ENCODE measurements around the gene MYH11.
"Not testable (repeated sequence)": the region's sequence is repeated elsewhere in the genome, so short reads cannot be mapped to it uniquely, and the experiment has no call there.

MYH11 gene

GRCh38 chr16:15822957-15823356 is 33.9 kb downstream of the MYH11 start:
- DNase-seq (ENCODE audit: low read depth), result no peak
- Histone ChIP-seq H3K27me3 (replicated peaks; ENCODE audit: control insufficient read depth, insufficient read depth, low read length) (peaks cover 47% of the 10 kb centered on the region), H3K4me3 (ENCODE audit: low read length) (no peak overlapping the region), H3K9ac (ENCODE audit: low read length) (no peak overlapping the region), H3K36me3 (ENCODE audit: control insufficient read depth, insufficient read depth, low read length, severe bottlenecking) (no peaks in the 10 kb centered on the region), H3K4me1 (ENCODE audit: control insufficient read depth, insufficient read depth, low read length) (no peaks in the 10 kb centered on the region), H3K9me3 (ENCODE audit: control insufficient read depth, low read length) (peaks cover 4% of the 10 kb centered on the region)

DNA sequence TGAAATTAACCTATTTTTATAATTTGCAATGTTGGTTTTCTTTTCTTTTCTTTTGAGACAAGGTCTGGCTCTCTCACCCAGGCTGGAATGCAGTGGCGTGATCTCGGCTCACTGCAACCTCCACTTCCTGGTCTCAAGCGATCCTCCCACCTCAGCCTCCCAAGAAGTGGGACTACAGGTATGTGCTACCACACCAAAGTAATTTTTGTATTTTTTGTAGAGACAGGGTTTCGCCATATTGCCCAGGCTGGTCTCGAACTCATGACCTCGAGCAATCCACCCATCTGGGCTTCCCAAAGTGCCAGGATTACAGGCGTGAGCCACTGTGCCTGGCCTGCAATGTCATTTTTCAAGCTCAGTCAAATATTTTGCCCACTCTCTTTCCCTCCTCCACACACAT is 36.0 kb downstream of the MYH11 start:
- Histone ChIP-seq H3K9me3 (ENCODE audit: control insufficient read depth, low read length) (peaks cover 24% of the 10 kb centered on the region), H3K4me1 (ENCODE audit: control insufficient read depth, insufficient read depth, low read length) (no peaks in the 10 kb centered on the region), H3K36me3 (ENCODE audit: control insufficient read depth, insufficient read depth, low read length, severe bottlenecking) (no peaks in the 10 kb centered on the region), H3K9ac (ENCODE audit: low read length) (no peak overlapping the region), H3K4me3 (ENCODE audit: low read length) (no peak overlapping the region), H3K27me3 (replicated peaks; ENCODE audit: control insufficient read depth, insufficient read depth, low read length) (peaks cover 46% of the 10 kb centered on the region)
- DNase-seq (ENCODE audit: low read depth), result no peak

- H3K27me3 ChIP-seq (replicated peaks; ENCODE audit: control insufficient read depth, insufficient read depth, low read length), result peaks cover 38% of the 10 kb centered on the region
- DNase-seq (ENCODE audit: low read depth), result no peak
Measured at GRCh38 chr16:15819046-15819445, 37.8 kb downstream of the MYH11 start.

DNA sequence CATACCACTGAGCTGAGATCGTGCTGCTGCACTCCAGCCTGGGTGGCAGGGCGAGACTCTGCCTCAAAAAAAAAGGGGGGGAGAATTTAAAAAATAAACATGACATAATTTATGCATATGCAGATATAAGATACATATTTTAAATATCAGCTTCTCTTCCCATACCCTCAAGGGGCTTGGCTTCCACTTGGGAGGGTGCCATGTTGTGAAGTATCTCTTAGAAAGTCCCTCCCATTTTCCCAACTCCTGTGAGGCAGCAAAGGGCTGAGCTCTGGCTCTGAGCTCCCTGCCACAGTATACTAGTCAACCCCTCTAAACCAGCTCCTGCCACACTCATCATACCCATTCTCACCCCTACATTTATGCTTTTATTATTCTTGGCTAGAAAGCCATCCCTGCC is 39.4 kb downstream of the MYH11 start:
- peaks cover 34% of the 10 kb centered on the region for H3K9me3 ChIP-seq (ENCODE audit: control insufficient read depth, low read length)
- DNase-seq (ENCODE audit: low read depth), result no peak
- H3K9ac ChIP-seq (ENCODE audit: low read length), result no peak overlapping the region
- no peak overlapping the region for H3K4me3 ChIP-seq (ENCODE audit: low read length)
- H3K4me1 ChIP-seq (ENCODE audit: control insufficient read depth, insufficient read depth, low read length), result no peaks in the 10 kb centered on the region
- no peaks in the 10 kb centered on the region for H3K36me3 ChIP-seq (ENCODE audit: control insufficient read depth, insufficient read depth, low read length, severe bottlenecking)
- peaks cover 24% of the 10 kb centered on the region for H3K27me3 ChIP-seq (replicated peaks; ENCODE audit: control insufficient read depth, insufficient read depth, low read length)

More at GRCh38 chr16:15819046-15819445, 37.8 kb downstream of the MYH11 start:
- no peak overlapping the region for H3K4me3 ChIP-seq (ENCODE audit: low read length)
- H3K36me3 ChIP-seq (ENCODE audit: control insufficient read depth, insufficient read depth, low read length, severe bottlenecking), result no peaks in the 10 kb centered on the region
- H3K9ac ChIP-seq (ENCODE audit: low read length), result no peak overlapping the region
- H3K9me3 ChIP-seq (ENCODE audit: control insufficient read depth, low read length), result peaks cover 34% of the 10 kb centered on the region
- no peaks in the 10 kb centered on the region for H3K4me1 ChIP-seq (ENCODE audit: control insufficient read depth, insufficient read depth, low read length)

GRCh38 chr16:15816228-15816627 is 40.6 kb downstream of the MYH11 start:
- peaks cover 34% of the 10 kb centered on the region for H3K9me3 ChIP-seq (ENCODE audit: control insufficient read depth, low read length)
- H3K4me3 ChIP-seq (ENCODE audit: low read length), result no peak overlapping the region
- no peak for DNase-seq (ENCODE audit: low read depth)
- H3K27me3 ChIP-seq (replicated peaks; ENCODE audit: control insufficient read depth, insufficient read depth, low read length), result peaks cover 24% of the 10 kb centered on the region
- peaks cover 8% of the 10 kb centered on the region for H3K4me1 ChIP-seq (ENCODE audit: control insufficient read depth, insufficient read depth, low read length)
- H3K36me3 ChIP-seq (ENCODE audit: control insufficient read depth, insufficient read depth, low read length, severe bottlenecking), result no peaks in the 10 kb centered on the region
- no peak overlapping the region for H3K9ac ChIP-seq (ENCODE audit: low read length)

GRCh38 chr16:15812401-15812750 is 44.5 kb downstream of the MYH11 start:
- Histone ChIP-seq H3K27me3 (replicated peaks; ENCODE audit: control insufficient read depth, insufficient read depth, low read length) (peaks cover 20% of the 10 kb centered on the region), H3K4me1 (ENCODE audit: control insufficient read depth, insufficient read depth, low read length) (peaks cover 13% of the 10 kb centered on the region), H3K9me3 (ENCODE audit: control insufficient read depth, low read length) (peaks cover 24% of the 10 kb centered on the region)
- H3K4me3 ChIP-seq (ENCODE audit: low read length); DNase-seq (ENCODE audit: low read depth); H3K9ac ChIP-seq (ENCODE audit: low read length); H3K36me3 ChIP-seq (ENCODE audit: control insufficient read depth, insufficient read depth, low read length, severe bottlenecking): not testable (repeated sequence)

DNA sequence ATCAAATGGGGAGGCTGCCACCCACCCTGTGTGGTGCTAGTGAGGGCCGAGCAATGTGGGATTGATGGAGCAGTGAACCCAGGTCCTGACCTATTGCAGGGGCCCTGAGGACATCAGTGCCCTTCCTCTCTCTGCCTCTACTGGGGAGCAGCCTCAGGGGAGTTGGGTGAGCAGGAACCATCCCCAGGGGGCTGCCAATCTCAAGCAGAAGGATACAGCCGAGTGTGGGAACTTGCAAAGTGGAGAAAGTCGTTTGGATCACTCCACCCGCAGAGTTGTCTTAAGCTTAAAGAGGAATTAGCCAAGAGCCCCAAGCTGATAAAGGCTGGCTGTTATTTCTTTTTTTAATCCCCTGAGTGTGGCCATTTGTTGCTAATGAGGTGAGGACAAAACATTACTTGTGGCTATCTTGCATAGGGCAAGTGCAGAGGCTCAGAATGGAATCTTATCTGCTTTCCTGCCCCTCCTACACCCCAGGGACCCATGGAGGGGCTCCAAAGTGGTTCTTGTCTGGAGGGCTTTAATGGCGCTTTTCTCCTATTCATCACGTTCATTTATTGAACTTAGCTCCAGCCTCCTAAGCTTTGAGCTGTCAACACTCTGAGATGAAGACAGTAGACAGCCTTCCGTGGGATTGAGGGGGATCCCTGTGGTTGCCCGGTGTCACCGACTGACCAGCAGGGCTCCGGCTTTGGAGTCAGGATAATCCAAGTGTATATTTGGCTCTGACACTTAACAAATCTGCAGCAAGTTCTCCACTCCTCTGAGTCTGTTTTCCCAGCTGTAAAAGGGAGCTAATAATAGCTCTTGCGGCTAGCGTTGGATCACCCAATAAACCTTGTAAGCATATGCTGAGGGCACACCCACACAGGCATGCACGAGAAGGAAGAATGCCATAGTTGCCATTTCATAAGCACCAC is 45.1 kb downstream of the MYH11 start:
- Histone ChIP-seq H3K9me3 (ENCODE audit: control insufficient read depth, low read length) (peaks cover 20% of the 10 kb centered on the region), H3K4me1 (ENCODE audit: control insufficient read depth, insufficient read depth, low read length) (peaks cover 13% of the 10 kb centered on the region), H3K4me3 (ENCODE audit: low read length) (no peak overlapping the region), H3K36me3 (ENCODE audit: control insufficient read depth, insufficient read depth, low read length, severe bottlenecking) (no peaks in the 10 kb centered on the region), H3K27me3 (replicated peaks; ENCODE audit: control insufficient read depth, insufficient read depth, low read length) (peaks cover 21% of the 10 kb centered on the region), H3K9ac (ENCODE audit: low read length) (no peak overlapping the region)
- DNase-seq (ENCODE audit: low read depth), result peak; percentile 52

GRCh38 chr16:15810949-15811348 is 45.9 kb downstream of the MYH11 start:
- no peak overlapping the region for H3K4me3 ChIP-seq (ENCODE audit: low read length)

GRCh38 chr16:15810411-15810810 is 46.4 kb downstream of the MYH11 start:
- H3K4me1 ChIP-seq (ENCODE audit: control insufficient read depth, insufficient read depth, low read length), result peaks cover 13% of the 10 kb centered on the region
- peaks cover 7% of the 10 kb centered on the region for H3K9me3 ChIP-seq (ENCODE audit: control insufficient read depth, low read length)
- peaks cover 21% of the 10 kb centered on the region for H3K27me3 ChIP-seq (replicated peaks; ENCODE audit: control insufficient read depth, insufficient read depth, low read length)
- H3K4me3 ChIP-seq (ENCODE audit: low read length), result no peak overlapping the region
- H3K36me3 ChIP-seq (ENCODE audit: control insufficient read depth, insufficient read depth, low read length, severe bottlenecking), result no peaks in the 10 kb centered on the region
- no peak for DNase-seq (ENCODE audit: low read depth)
- H3K9ac ChIP-seq (ENCODE audit: low read length), result no peak overlapping the region

More at GRCh38 chr16:15810949-15811348, 45.9 kb downstream of the MYH11 start:
- Histone ChIP-seq H3K9me3 (ENCODE audit: control insufficient read depth, low read length) (peaks cover 12% of the 10 kb centered on the region), H3K36me3 (ENCODE audit: control insufficient read depth, insufficient read depth, low read length, severe bottlenecking) (no peaks in the 10 kb centered on the region), H3K9ac (ENCODE audit: low read length) (no peak overlapping the region), H3K4me1 (ENCODE audit: control insufficient read depth, insufficient read depth, low read length) (peaks cover 13% of the 10 kb centered on the region), H3K27me3 (replicated peaks; ENCODE audit: control insufficient read depth, insufficient read depth, low read length) (peaks cover 21% of the 10 kb centered on the region)
- DNase-seq (ENCODE audit: low read depth), result no peak

DNA sequence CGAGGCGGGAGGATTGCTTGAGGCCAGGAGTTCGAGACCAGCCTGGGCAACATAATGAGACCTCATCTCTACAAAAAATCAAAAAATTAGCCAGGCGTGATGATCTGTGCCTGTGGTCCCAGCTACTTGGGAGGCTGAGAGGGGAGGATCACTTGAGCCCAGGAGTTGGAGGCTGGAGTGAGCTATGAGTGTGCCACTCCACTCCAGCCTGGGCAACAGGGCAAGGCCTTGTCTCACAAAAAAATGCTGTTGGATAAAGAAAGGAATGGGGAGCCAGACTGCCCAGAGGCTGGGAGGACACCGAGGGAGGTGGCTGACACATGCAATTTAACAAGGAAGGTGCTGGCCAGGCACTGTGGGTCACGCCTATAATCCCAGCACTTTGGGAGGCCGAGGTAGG is 47.5 kb downstream of the MYH11 start:
- not testable (repeated sequence) for H3K9ac ChIP-seq (ENCODE audit: low read length); H3K36me3 ChIP-seq (ENCODE audit: control insufficient read depth, insufficient read depth, low read length, severe bottlenecking)
- peaks cover 13% of the 10 kb centered on the region for H3K4me1 ChIP-seq (ENCODE audit: control insufficient read depth, insufficient read depth, low read length)

GRCh38 chr16:15808071-15808470 is 48.8 kb downstream of the MYH11 start:
- Histone ChIP-seq H3K4me3 (ENCODE audit: low read length) (no peak overlapping the region), H3K36me3 (ENCODE audit: control insufficient read depth, insufficient read depth, low read length, severe bottlenecking) (no peaks in the 10 kb centered on the region), H3K4me1 (ENCODE audit: control insufficient read depth, insufficient read depth, low read length) (peaks cover 13% of the 10 kb centered on the region), H3K27me3 (replicated peaks; ENCODE audit: control insufficient read depth, insufficient read depth, low read length) (peaks cover 22% of the 10 kb centered on the region), H3K9me3 (ENCODE audit: control insufficient read depth, low read length) (no peaks in the 10 kb centered on the region), H3K9ac (ENCODE audit: low read length) (no peak overlapping the region)
- no peak for DNase-seq (ENCODE audit: low read depth)

More for the DNA sequence above, 47.5 kb downstream of the MYH11 start:
- H3K4me3 ChIP-seq (ENCODE audit: low read length); H3K9me3 ChIP-seq (ENCODE audit: control insufficient read depth, low read length); DNase-seq (ENCODE audit: low read depth): not testable (repeated sequence)
- H3K27me3 ChIP-seq (replicated peaks; ENCODE audit: control insufficient read depth, insufficient read depth, low read length), result peaks cover 16% of the 10 kb centered on the region

Data from adipocyte (in vitro differentiated cells).